NCI-H2227 (cell line): ENCODE data around the gene ABCC4.

Experiments
- DNase-seq: peaks from one replicate; lab custom pipeline; 2025; ENCODE audit not compliant: unreplicated experiment; lab: John Stamatoyannopoulos, UW

Gene ABCC4

GRCh38 chr13:95123726-95124125 lies 177.5 kb downstream of the ABCC4 start:
- DNase-seq, result no peak

- no peak for DNase-seq
Observed at GRCh38 chr13:95122063-95122462, 179.2 kb downstream of the ABCC4 start.

GRCh38 chr13:95121516-95121915 lies 179.7 kb downstream of the ABCC4 start:
- DNase-seq, result no peak

- no peak for DNase-seq
Observed at GRCh38 chr13:95120650-95121049, 180.6 kb downstream of the ABCC4 start.

GRCh38 chr13:95118541-95119324 lies 182.5 kb downstream of the ABCC4 start:
- DNase-seq, result no peak

GRCh38 chr13:95117092-95117491 lies 184.2 kb downstream of the ABCC4 start:
- no peak for DNase-seq

- no peak for DNase-seq
Observed at GRCh38 chr13:95115525-95115924, 185.7 kb downstream of the ABCC4 start.

GRCh38 chr13:95113601-95114000 lies 187.7 kb downstream of the ABCC4 start:
- no peak for DNase-seq

GRCh38 chr13:95112883-95113282 lies 188.4 kb downstream of the ABCC4 start:
- no peak for DNase-seq

- no peak for DNase-seq
Observed at GRCh38 chr13:95111608-95112007, 189.6 kb downstream of the ABCC4 start.

GRCh38 chr13:95106562-95106961 lies 194.7 kb downstream of the ABCC4 start:
- no peak for DNase-seq

- no peak for DNase-seq
Observed at GRCh38 chr13:95100525-95101433, 200.5 kb downstream of the ABCC4 start.

- no peak for DNase-seq
Observed at GRCh38 chr13:95099541-95099940, 201.7 kb downstream of the ABCC4 start.

GRCh38 chr13:95098916-95099315 lies 202.3 kb downstream of the ABCC4 start:
- no peak for DNase-seq

GRCh38 chr13:95091755-95092154 lies 209.5 kb downstream of the ABCC4 start:
- no peak for DNase-seq

- no peak for DNase-seq
Observed at GRCh38 chr13:95087746-95088305, 213.4 kb downstream of the ABCC4 start.

GRCh38 chr13:95086761-95087160 lies 214.5 kb downstream of the ABCC4 start:
- no peak for DNase-seq

GRCh38 chr13:95083758-95084157 lies 217.5 kb downstream of the ABCC4 start:
- DNase-seq, result no peak

GRCh38 chr13:95083066-95083465 lies 218.2 kb downstream of the ABCC4 start:
- no peak for DNase-seq

GRCh38 chr13:95075506-95075905 lies 225.7 kb downstream of the ABCC4 start:
- DNase-seq, result no peak

GRCh38 chr13:95074820-95075219 lies 226.4 kb downstream of the ABCC4 start:
- no peak for DNase-seq
